GM20000 (cell line): ENCODE data around the gene TBC1D16.
"Not testable (repeated sequence)": the region's sequence is repeated elsewhere in the genome, so short reads cannot be mapped to it uniquely, and the experiment has no call there.

Experiments
- DNase-seq: peaks from one replicate; pipeline ENCODE4 v3.0.0; 2012; ENCODE audit warnings: low spot score
- TF ChIP-seq, protein P1 (sequence below): IDR thresholded peaks from 2 replicates; pipeline ENCODE4 v1.5.1; 2012; ENCODE audit warnings: mild to moderate bottlenecking, control low read depth; ENCODE audit errors: extremely low read depth, missing control alignments

TBC1D16 gene

DNA sequence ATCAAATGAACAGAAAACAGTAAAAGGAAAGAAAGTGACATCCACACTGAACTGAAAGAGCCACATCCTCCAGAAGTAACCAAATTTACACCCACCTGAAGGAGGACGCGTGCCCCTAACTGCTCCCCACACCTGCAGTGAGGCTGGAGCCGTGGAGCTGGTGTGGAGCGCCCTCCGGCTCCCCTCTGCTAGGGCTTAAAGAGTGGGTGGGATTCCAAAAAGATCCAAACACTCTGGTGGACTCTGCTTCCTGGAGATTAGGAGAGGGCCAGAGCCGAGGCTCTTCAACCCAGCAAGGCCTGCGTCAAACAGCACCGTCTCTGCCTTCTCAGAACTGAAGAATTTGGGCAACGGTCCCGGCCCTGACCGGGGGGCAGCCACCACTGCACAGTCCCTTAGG is 16.0 kb upstream of the TBC1D16 start:
- TF ChIP-seq, protein P1, sequence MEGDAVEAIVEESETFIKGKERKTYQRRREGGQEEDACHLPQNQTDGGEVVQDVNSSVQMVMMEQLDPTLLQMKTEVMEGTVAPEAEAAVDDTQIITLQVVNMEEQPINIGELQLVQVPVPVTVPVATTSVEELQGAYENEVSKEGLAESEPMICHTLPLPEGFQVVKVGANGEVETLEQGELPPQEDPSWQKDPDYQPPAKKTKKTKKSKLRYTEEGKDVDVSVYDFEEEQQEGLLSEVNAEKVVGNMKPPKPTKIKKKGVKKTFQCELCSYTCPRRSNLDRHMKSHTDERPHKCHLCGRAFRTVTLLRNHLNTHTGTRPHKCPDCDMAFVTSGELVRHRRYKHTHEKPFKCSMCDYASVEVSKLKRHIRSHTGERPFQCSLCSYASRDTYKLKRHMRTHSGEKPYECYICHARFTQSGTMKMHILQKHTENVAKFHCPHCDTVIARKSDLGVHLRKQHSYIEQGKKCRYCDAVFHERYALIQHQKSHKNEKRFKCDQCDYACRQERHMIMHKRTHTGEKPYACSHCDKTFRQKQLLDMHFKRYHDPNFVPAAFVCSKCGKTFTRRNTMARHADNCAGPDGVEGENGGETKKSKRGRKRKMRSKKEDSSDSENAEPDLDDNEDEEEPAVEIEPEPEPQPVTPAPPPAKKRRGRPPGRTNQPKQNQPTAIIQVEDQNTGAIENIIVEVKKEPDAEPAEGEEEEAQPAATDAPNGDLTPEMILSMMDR = no peak
- no peak for DNase-seq

DNA sequence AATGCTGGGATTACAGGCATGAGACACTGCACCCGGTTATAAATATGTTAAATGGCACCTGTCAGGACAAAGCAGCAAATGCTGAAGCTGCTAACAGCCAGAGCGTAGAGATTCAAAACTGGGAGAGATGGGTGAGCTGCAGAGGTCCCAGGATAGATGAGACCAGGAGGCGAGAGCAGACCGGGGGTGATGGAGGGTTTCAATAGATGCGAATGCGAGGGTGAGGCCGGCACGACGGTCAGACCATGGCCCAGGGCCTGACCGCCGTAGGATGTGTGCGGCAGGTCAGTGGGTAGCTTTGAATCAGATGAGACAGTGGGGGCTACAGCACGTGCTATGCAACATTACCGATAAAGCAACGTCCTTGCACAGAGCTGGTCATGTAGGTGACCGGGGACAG is 15.0 kb upstream of the TBC1D16 start:
- no peak for DNase-seq
- TF ChIP-seq, protein P1 = no peak

DNA sequence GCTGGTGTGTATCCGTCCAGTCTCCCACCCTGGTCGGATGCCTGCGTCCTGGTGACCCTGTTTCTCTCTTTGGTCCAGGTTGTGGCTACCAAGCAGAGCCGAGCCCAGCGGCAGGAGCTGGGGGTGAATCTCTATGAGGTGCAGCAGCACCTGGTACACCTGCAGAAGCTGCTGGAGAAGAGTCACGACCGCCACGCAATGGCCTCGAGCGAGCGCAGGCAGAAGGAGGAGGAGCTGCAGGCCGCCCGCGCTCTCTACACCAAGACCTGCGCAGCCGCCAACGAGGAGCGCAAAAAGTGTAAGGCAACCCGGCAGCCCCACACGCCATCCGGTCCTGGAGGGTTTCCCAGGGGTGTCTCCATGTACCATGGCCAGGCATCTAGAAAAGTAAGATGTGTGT is 14.3 kb upstream of the TBC1D16 start:
- no peak for DNase-seq
- TF ChIP-seq, protein P1 = no peak

DNA sequence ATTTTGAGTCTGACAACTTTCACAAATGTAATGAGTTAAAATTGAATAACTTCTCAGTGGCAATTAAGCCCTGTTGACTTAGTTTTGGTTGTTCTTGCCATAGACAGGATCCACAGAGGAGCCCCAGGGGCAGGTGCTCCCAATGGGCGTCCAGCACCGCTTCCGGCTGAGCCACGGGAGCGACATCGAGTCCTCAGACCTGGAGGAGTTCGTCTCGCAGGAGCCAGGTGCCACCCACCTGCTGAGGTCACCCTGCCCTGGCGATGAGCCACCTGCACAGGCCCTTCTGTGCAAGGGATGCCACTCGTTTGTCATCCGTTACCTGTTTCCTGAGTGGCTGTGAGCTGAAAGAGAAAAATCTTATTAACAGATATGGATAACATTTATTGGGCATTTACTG is 11.5 kb upstream of the TBC1D16 start:
- TF ChIP-seq, protein P1 = no peak
- no peak for DNase-seq

DNA sequence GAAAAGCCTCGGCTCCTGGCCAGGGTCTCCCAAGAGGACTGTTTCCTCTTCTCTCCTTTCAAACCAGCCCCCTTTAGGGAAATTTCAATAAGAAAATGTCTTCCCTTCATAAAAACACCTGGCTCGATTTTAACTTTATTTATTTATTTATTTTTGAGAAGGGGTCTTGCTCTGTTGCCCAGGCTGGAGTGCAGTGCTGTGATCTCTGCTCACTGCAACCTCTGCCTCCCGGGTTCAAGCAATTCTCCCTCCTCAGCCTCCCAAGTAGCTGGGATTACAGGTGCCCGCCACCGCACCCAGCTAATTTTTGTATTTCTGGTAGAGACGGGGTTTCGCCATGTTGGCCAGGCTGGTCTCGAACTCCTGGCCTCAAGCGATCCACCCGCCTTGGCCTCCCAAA is 11.0 kb upstream of the TBC1D16 start:
- DNase-seq = not testable (repeated sequence)

DNA sequence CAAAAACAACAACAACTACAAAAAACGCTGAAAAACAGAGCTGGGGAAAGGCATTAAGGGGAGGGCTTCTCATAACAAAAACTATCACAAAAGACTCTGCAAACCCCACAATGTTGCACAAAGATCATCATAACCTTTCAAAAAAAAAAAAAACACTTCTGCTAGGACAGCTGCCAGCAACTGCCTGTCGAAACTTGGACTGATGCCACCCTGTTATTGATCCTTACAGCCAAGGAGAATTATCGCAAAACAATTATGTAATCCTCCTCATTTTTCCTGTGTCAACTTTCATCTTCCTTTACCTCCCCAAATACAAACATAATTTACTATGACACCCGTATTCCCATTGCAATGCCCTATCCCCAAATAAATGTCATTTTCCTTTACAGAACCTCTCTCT is 10.0 kb upstream of the TBC1D16 start:
- TF ChIP-seq, protein P1 = no peak
- DNase-seq = no peak

DNA sequence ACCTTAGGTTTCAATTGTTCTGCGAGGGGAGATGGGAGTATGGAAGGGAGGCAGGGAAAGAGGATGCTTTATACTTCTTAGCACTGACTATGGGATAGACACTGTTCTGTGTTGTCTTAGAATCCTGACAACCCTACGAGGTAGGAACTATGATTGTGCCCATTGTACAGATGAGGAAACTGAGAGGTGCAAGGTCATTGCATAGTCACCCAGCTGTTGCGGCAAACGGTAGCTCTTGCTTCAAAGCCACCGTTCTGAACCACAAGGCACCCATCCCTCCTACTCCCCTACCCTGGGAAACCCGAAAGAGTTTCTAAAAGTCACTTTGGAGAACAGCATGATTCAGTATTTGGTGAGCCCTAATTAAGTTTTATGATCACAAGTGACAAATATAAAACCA is 8.3 kb upstream of the TBC1D16 start:
- TF ChIP-seq, protein P1 = no peak
- no peak for DNase-seq

DNA sequence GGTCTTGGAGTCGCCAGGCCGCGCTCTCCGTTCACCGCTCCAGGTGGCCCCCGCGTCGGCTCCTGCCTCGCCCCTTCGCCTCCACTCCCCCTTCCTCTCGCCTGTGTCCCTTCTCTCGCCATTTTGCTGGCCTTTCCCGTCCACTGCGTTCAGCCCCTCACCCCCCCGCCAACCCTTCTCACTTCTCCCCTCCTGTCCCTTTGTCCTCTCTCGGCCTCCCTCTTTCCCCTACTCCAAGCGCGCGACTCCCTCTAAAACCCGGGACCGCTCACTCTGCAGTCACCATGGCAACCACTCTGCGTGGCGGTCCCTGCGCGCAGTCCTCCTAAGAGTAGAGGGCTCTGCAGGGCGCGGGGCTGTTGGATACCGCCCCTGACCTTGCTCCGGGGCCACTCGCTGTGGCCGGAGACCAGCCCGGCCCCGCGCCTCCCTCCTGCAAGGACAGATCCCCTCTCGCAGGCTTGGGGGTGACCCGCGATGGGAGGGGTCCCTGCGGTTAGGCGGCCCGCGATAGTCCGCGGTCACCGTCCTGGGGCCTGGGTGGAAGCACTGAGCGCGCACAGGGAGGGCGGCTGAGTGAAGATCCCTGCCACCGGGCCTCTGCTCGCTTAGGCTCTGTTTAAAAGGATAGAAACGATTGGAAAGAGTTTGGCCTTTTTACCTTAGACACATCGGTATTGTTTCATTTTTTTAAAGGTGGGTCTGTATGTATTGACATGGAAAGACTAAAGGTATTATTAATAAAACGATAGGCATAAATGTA is 1.2 kb upstream of the TBC1D16 start:
- TF ChIP-seq, protein P1 = no peak
- no peak for DNase-seq
